ENCODE measurements around the gene MAP3K12. TPM values are rescaled to one million over a fixed set of nuclear protein-coding genes. Genes with fewer than 3 reads are reported as not detected.

MAP3K12 gene
- total RNA-seq, 1 donor from 2014 or later, result 37.0 TPM

GRCh38 chr12:53530061-53530460 is 30.8 kb upstream of the MAP3K12 start:
- Mint-ChIP-seq H3K4me3 (no peak overlapping the region), H3K27ac (no peak overlapping the region), H3K4me1 (no peaks in the 10 kb centered on the region), H3K9me3 (no peaks in the 10 kb centered on the region), H3K36me3 (peaks cover 33% of the 10 kb centered on the region), H3K27me3 (ENCODE audit: low read depth) (no peaks in the 10 kb centered on the region)
- DNase-seq (ENCODE audit: low spot score in 2 of 2, unreplicated experiment in 2 of 2), result no peak
- TF ChIP-seq, protein P1, sequence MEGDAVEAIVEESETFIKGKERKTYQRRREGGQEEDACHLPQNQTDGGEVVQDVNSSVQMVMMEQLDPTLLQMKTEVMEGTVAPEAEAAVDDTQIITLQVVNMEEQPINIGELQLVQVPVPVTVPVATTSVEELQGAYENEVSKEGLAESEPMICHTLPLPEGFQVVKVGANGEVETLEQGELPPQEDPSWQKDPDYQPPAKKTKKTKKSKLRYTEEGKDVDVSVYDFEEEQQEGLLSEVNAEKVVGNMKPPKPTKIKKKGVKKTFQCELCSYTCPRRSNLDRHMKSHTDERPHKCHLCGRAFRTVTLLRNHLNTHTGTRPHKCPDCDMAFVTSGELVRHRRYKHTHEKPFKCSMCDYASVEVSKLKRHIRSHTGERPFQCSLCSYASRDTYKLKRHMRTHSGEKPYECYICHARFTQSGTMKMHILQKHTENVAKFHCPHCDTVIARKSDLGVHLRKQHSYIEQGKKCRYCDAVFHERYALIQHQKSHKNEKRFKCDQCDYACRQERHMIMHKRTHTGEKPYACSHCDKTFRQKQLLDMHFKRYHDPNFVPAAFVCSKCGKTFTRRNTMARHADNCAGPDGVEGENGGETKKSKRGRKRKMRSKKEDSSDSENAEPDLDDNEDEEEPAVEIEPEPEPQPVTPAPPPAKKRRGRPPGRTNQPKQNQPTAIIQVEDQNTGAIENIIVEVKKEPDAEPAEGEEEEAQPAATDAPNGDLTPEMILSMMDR (IDR thresholded peaks at IDR 0.05; ENCODE audit: unreplicated experiment), result no peak

- no peak overlapping the region for H3K27ac Mint-ChIP-seq
- peaks cover 31% of the 10 kb centered on the region for H3K36me3 Mint-ChIP-seq
- TF ChIP-seq, protein P1 (IDR thresholded peaks at IDR 0.05; ENCODE audit: unreplicated experiment), result no peak
- H3K4me1 Mint-ChIP-seq, result no peaks in the 10 kb centered on the region
- no peaks in the 10 kb centered on the region for H3K27me3 Mint-ChIP-seq (ENCODE audit: low read depth)
- H3K4me3 Mint-ChIP-seq, result no peak overlapping the region
- DNase-seq (ENCODE audit: low spot score in 2 of 2, unreplicated experiment in 2 of 2), result no peak
- no peaks in the 10 kb centered on the region for H3K9me3 Mint-ChIP-seq
Measured at GRCh38 chr12:53524476-53524875, 25.2 kb upstream of the MAP3K12 start.

- no peaks in the 10 kb centered on the region for H3K9me3 Mint-ChIP-seq
- no peaks in the 10 kb centered on the region for H3K27me3 Mint-ChIP-seq (ENCODE audit: low read depth)
- no peak overlapping the region for H3K27ac Mint-ChIP-seq
- no peak for DNase-seq (ENCODE audit: low spot score in 2 of 2, unreplicated experiment in 2 of 2)
- TF ChIP-seq, protein P1 (IDR thresholded peaks at IDR 0.05; ENCODE audit: unreplicated experiment), result no peak
- H3K4me3 Mint-ChIP-seq, result no peak overlapping the region
- H3K36me3 Mint-ChIP-seq, result peaks cover 27% of the 10 kb centered on the region
- H3K4me1 Mint-ChIP-seq, result no peaks in the 10 kb centered on the region
Measured at GRCh38 chr12:53523131-53523530, 23.9 kb upstream of the MAP3K12 start.

DNA sequence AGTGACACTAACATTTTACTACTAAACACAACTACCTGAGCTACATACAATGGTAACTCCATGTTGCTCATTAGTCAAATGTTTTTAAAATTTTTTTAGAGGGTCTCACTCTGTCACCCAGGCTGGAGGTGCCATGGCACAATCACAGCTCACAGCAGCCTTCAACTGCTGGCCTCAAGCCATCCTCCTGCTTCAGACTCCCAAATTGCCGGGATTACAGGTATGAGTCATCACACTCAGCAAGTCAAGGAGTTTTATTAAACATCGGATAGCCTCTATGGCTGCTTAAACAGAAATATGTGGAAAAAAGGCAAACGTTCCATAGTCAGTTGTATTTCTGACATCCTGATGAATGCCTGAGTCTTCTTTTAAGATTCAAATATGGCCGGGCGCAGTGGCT is 19.1 kb upstream of the MAP3K12 start:
- no peak overlapping the region for H3K27ac Mint-ChIP-seq
- no peaks in the 10 kb centered on the region for H3K9me3 Mint-ChIP-seq
- no peak for DNase-seq (ENCODE audit: low spot score in 2 of 2, unreplicated experiment in 2 of 2)
- no peaks in the 10 kb centered on the region for H3K27me3 Mint-ChIP-seq (ENCODE audit: low read depth)
- no peak overlapping the region for H3K4me3 Mint-ChIP-seq
- no peaks in the 10 kb centered on the region for H3K4me1 Mint-ChIP-seq
- TF ChIP-seq, protein P1 (IDR thresholded peaks at IDR 0.05; ENCODE audit: unreplicated experiment), result no peak
- H3K36me3 Mint-ChIP-seq, result peaks cover 39% of the 10 kb centered on the region

DNA sequence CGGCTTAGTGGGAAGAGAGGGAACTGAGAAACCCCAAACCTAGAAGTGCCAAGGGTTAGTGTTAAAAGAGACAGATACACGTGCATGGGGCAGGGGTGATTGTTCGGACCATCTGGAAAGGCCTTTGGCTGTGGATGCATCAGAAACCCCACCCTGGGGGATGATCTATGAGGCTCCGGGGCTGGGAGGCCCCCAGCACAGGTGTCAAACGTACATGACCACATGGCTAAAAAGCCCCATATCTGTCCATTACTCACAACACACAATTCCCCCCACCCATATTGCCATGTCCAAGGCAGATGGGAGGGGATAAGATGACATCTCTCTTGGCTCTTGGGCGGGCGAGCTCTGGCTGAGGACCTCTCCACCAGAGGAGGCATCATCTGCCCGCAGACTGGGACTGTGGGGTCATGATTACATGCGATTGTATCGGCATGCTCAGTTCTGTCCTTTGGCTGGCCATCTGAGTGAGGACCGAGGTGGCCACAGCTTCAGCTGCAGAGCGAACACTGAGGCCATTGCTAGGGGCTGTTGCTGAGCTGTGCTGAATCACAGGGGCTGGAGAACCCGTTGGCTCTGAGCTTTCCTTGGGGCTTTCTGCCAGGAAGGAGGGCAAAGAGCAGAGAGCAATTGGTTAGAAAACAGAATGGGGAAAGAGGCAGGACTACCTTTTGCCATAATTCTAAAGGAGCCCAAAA is 17.6 kb upstream of the MAP3K12 start:
- Mint-ChIP-seq H3K4me3 (no peak overlapping the region), H3K36me3 (peaks cover 33% of the 10 kb centered on the region), H3K27me3 (ENCODE audit: low read depth) (no peaks in the 10 kb centered on the region), H3K27ac (no peak overlapping the region), H3K9me3 (no peaks in the 10 kb centered on the region), H3K4me1 (no peaks in the 10 kb centered on the region)
- TF ChIP-seq, protein P1 (IDR thresholded peaks at IDR 0.05; ENCODE audit: unreplicated experiment), result no peak
- DNase-seq (ENCODE audit: low spot score in 2 of 2, unreplicated experiment in 2 of 2), result no peak

Measured in mesothelial cell of epicardium (in vitro differentiated cells).